ENCODE measurements around the gene PALD1. TPM values are rescaled to one million over a fixed set of nuclear protein-coding genes. Genes with fewer than 3 reads are reported as not detected.
A peak's percentile ranks its signal among the peaks of the same experiment; 100 is the strongest.

PALD1 gene
- total RNA-seq, 4 donors from 2014 or later = 5.4 to 10.9 (median 9.2) TPM

GRCh38 chr10:70542565-70542938 is 64.0 kb downstream of the PALD1 start:
- no peaks in the 10 kb centered on the region for H3K27me3 ChIP-seq
- 86 to 92% methylated on average over 3 of the region's 3 CpGs for WGBS, 2 donors

GRCh38 chr10:70543911-70544310 is 65.3 kb downstream of the PALD1 start:
- H3K4me1 ChIP-seq = no peaks in the 10 kb centered on the region
- H3K27me3 ChIP-seq = no peaks in the 10 kb centered on the region
- no peaks in the 10 kb centered on the region for H3K9me3 ChIP-seq
- WGBS, 2 donors = 95 to 97% methylated on average over 1 of the region's 1 CpG
- H3K4me3 ChIP-seq = no peak overlapping the region
- H3K27ac ChIP-seq = no peak overlapping the region
- no peak for DNase-seq (ENCODE audit: low spot score in 2 of 2)
- H3K36me3 ChIP-seq = peaks cover 0 to 18% (median 0%) of the 10 kb centered on the region in 3 donors
- TF ChIP-seq, protein P1, sequence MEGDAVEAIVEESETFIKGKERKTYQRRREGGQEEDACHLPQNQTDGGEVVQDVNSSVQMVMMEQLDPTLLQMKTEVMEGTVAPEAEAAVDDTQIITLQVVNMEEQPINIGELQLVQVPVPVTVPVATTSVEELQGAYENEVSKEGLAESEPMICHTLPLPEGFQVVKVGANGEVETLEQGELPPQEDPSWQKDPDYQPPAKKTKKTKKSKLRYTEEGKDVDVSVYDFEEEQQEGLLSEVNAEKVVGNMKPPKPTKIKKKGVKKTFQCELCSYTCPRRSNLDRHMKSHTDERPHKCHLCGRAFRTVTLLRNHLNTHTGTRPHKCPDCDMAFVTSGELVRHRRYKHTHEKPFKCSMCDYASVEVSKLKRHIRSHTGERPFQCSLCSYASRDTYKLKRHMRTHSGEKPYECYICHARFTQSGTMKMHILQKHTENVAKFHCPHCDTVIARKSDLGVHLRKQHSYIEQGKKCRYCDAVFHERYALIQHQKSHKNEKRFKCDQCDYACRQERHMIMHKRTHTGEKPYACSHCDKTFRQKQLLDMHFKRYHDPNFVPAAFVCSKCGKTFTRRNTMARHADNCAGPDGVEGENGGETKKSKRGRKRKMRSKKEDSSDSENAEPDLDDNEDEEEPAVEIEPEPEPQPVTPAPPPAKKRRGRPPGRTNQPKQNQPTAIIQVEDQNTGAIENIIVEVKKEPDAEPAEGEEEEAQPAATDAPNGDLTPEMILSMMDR (IDR thresholded peaks at IDR 0.05) = no peak
- TF ChIP-seq POLR2A (IDR thresholded peaks at IDR 0.05) = no peak

More at GRCh38 chr10:70542565-70542938, 64.0 kb downstream of the PALD1 start:
- no peak for DNase-seq (ENCODE audit: low spot score in 2 of 2)
- TF ChIP-seq POLR2A (IDR thresholded peaks at IDR 0.05) = no peak
- TF ChIP-seq, protein P1 (IDR thresholded peaks at IDR 0.05) = no peak
- no peak for TF ChIP-seq EP300 (IDR thresholded peaks at IDR 0.05)
- H3K4me1 ChIP-seq = peaks cover 0 to 13% (median 0%) of the 10 kb centered on the region in 4 donors
- H3K36me3 ChIP-seq = peaks cover 0 to 18% (median 0%) of the 10 kb centered on the region in 3 donors
- no peak overlapping the region for H3K27ac ChIP-seq
- no peaks in the 10 kb centered on the region for H3K9me3 ChIP-seq
- H3K4me3 ChIP-seq = no peak overlapping the region

DNA sequence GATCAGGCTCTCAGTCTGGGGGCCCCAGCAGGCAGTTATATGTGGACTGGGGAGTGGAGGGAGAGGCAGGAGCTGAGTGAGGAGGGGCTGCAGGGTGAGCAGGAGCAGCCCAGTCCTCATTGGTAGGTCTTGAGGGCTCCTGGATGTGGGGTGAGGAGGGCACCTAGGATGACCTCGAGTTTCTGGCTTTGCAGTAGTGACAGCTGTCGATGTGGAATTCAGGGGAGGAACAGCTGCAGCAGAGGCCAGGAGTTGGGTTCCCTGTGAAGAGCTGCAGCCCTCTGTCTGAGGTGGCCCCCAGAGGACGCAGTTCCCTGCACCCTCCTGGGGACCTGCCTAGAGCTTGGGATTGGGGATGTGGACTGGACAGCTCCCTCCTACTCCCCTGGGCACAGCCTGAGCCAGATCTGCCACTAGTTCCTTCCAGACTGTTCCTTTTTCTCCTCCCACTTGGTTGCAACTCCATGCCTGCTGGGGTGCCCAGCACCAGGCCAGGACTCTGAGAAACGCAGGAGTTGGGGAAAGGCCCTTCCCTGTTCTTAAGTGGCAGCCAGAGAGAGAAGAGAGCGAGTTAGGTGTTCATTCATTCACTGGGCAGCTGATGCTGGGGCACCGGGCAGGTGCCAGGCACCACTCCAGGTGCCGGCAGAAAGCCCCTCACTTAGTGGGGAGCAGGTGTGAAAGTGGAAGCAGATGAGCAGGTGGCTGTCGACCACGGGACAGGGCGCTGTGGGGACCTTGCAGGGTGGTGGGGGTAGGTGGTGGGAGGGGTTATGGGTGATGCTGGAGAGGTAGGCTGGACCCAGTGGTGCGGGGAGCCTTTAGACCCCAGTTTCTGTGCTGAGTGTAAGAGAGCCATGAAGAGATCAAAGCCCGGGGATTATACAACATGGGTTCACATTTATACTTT is 66.1 kb downstream of the PALD1 start:
- H3K36me3 ChIP-seq = peaks cover 0 to 12% (median 0%) of the 10 kb centered on the region in 3 donors

GRCh38 chr10:70546584-70546983 is 68.0 kb downstream of the PALD1 start:
- Histone ChIP-seq H3K9me3 (no peaks in the 10 kb centered on the region), H3K27ac (no peak overlapping the region), H3K36me3 (peaks cover 0 to 1% (median 0%) of the 10 kb centered on the region in 3 donors), H3K4me3 (no peak overlapping the region), H3K27me3 (no peaks in the 10 kb centered on the region), H3K4me1 (peaks cover 0 to 5% (median 0%) of the 10 kb centered on the region in 4 donors)
- no peak for TF ChIP-seq POLR2A (IDR thresholded peaks at IDR 0.05)
- TF ChIP-seq, protein P1 (IDR thresholded peaks at IDR 0.05) = no peak
- TF ChIP-seq EP300 (IDR thresholded peaks at IDR 0.05) = no peak
- DNase-seq (ENCODE audit: low spot score in 2 of 2) = peak in 1 of 2 donors; percentile 20
- WGBS, 2 donors = 28 to 39% methylated on average over 3 of the region's 3 CpGs

More for the DNA sequence above, 66.1 kb downstream of the PALD1 start:
- Histone ChIP-seq H3K4me3 (no peak overlapping the region), H3K4me1 (no peaks in the 10 kb centered on the region), H3K27ac (no peak overlapping the region), H3K9me3 (no peaks in the 10 kb centered on the region), H3K27me3 (no peaks in the 10 kb centered on the region)
- DNase-seq (ENCODE audit: low spot score in 2 of 2) = no peak
- 74 to 78% methylated on average over 12 of the region's 12 CpGs for WGBS, 2 donors
- TF ChIP-seq EP300 (IDR thresholded peaks at IDR 0.05) = no peak
- TF ChIP-seq, protein P1 (IDR thresholded peaks at IDR 0.05) = no peak
- TF ChIP-seq POLR2A (IDR thresholded peaks at IDR 0.05) = no peak

DNA sequence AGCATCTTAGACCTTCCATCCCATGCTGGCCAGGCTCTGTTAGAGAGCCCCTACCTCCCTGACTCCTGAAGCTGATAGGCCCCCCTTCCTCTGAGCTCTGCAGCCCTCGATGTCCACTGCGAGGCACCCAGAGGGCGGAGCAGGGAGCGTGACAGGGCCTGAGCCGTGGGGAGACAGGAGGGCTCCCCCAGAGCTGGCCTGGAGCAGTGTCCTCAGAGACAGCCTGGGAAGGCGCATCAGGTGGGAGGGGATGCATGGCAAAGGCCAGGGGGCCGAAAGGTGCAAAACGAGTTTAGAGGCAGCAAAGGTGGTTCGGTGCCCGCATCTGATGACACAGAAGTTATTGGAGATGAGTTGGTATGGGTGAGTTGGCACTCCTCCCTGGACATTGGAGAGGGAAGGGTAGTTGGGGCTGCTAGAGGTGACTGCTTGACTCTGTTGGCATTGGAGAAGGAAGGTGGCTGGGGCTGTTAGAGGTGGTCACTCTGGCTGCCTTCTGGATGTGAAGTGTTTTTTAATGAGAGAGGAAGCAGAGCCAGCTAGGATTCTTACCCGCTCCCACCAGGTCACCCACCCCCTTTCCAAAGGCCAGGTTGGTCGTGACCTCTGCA is 70.9 kb downstream of the PALD1 start:
- no peak for DNase-seq (ENCODE audit: low spot score in 2 of 2)
- Histone ChIP-seq H3K27ac (no peak overlapping the region), H3K36me3 (no peaks in the 10 kb centered on the region), H3K4me1 (peaks cover 0 to 16% (median 0%) of the 10 kb centered on the region in 4 donors), H3K4me3 (no peak overlapping the region), H3K27me3 (no peaks in the 10 kb centered on the region), H3K9me3 (no peaks in the 10 kb centered on the region)
- no peak for TF ChIP-seq POLR2A (IDR thresholded peaks at IDR 0.05)
- TF ChIP-seq, protein P1 (IDR thresholded peaks at IDR 0.05) = no peak
- TF ChIP-seq EP300 (IDR thresholded peaks at IDR 0.05) = no peak
- WGBS, 2 donors = 85 to 87% methylated on average over 11 to 12 of the region's 12 CpGs

Measured in tibial nerve (tissue), 4 donors.